GM19324 (cell line): Measurements from ENCODE around the gene PKD2L1.

Experiments
- ATAC-seq: cut with Tn5 transposase; IDR thresholded peaks from one replicate; pipeline ENCODE4 v1.9.1; 2021; ENCODE audit warnings: mild to moderate bottlenecking, moderate library complexity; ENCODE audit not compliant: unreplicated experiment, low FRiP score

PKD2L1 gene

GRCh38 chr10:100356067-100357017 lies 26.3 kb upstream of the PKD2L1 start:
- ATAC-seq: no peak

GRCh38 chr10:100355086-100355485 lies 25.1 kb upstream of the PKD2L1 start:
- ATAC-seq: no peak

GRCh38 chr10:100353770-100354485 lies 23.9 kb upstream of the PKD2L1 start:
- no peak for ATAC-seq

- no peak for ATAC-seq
Observed at GRCh38 chr10:100350914-100351485, 21.0 kb upstream of the PKD2L1 start.

DNA sequence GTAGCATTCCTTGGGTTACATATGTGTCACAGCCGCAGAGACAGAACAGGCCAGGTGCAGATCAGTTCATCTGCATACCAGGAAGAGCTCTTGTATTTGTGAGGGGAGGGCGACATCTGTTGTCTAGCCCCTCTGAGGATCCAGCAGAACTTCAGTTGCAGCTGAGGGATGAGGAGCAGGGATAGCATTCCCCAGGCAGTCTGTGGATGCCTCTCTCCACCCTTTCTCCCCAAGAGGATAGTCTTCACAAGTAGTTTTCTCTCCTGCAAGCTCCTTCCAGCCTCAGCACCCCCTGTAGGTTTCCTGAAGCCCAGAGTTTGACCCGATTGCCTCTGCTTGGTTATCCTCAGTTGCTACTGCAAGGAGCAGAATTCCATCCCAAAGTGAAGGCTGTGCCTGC lies 19.6 kb upstream of the PKD2L1 start:
- ATAC-seq: no peak

- no peak for ATAC-seq
Observed at GRCh38 chr10:100349087-100349486, 19.1 kb upstream of the PKD2L1 start.

GRCh38 chr10:100348389-100348927 lies 18.4 kb upstream of the PKD2L1 start:
- ATAC-seq: no peak

DNA sequence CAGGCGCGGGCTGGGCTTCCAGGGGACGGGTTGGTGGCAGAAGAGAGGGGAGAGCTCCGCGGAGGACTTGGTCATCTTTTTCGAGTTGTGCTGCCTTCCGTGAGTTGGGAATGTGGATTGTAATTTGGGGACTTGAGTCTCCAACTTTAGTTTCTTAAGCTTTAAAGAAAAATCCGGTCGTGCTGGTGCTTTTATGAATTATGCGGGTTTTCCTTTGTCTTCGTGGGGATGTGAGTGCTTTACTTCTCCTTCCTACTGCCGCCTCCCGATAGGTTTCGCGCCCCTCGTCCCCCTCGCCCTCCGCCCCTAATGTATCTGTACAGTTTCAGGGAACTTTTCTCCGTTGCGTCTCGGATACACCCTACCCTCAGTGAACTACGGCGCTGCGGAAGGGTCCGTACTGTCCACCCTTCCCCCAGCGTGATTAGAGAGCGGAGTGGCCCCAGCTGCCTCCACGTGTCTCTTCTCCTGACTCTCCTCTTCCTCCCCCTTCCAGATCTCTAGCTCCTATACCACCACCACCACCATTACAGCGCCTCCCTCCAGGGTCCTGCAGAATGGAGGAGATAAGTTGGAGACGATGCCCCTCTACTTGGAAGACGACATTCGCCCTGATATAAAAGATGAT lies 17.7 kb upstream of the PKD2L1 start:
- ATAC-seq: no peak

DNA sequence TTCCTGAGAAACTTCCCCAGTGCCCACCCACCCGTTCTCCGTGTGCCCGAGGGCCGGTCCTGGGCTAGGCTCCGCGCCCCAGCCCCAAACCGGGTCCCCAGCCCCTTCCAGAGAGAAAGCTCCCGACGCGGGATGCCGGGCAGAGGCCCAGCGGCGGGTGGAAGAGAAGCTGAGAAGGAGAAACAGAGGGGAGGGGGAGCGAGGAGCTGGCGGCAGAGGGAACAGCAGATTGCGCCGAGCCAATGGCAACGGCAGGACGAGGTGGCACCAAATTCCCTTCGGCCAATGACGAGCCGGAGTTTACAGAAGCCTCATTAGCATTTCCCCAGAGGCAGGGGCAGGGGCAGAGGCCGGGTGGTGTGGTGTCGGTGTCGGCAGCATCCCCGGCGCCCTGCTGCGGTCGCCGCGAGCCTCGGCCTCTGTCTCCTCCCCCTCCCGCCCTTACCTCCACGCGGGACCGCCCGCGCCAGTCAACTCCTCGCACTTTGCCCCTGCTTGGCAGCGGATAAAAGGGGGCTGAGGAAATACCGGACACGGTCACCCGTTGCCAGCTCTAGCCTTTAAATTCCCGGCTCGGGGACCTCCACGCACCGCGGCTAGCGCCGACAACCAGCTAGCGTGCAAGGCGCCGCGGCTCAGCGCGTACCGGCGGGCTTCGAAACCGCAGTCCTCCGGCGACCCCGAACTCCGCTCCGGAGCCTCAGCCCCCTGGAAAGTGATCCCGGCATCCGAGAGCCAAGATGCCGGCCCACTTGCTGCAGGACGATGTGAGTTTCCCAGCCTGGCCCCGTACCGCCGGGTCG lies 16.9 kb upstream of the PKD2L1 start, which contains the start of gene SCD:
Gene SCD, plus strand, starts transcription at position 469 of the 803 bp plus-strand sequence. Its CDS starts 272 bp downstream, at position 741.
- peak; percentile 91 for ATAC-seq

GRCh38 chr10:100346351-100346764 lies 16.3 kb upstream of the PKD2L1 start:
- peak; percentile 51 for ATAC-seq

DNA sequence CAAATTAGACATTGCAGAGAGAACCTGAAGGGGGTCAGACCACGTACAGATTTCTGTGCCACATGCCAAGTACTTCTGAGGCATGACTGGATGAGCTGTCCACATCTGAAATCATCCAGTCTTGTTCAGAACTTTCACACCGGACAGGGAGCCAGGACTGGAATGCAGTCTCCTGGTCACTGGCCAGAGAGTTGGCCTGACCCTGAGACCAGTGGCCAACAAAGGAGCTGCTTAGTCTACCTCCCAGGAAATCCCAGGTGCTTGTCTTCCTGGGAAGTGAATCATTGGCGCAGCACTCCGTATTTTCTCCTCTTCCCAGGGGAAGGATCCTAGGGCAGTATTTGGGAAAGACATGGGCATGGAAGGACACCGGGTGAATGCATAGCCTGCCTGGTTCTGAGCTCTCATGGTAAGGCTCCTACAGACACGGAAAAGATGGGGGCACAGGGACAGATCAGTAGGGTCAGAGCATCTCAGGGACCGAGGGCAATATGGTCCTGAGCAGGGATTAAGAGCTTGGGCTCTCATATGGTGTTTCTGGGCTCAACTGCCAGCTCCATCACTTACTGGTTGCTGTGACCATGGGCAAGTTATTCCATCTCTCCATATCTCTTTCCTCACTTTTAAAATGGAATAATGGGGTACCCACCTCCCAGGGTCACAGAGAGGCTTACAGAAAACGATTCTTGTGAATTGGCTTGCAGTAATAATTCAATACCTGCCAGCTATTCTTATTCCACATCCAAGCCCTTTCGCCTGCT lies 15.7 kb upstream of the PKD2L1 start:
- ATAC-seq: no peak

- no peak for ATAC-seq
Observed at GRCh38 chr10:100344241-100344788, 14.3 kb upstream of the PKD2L1 start.

DNA sequence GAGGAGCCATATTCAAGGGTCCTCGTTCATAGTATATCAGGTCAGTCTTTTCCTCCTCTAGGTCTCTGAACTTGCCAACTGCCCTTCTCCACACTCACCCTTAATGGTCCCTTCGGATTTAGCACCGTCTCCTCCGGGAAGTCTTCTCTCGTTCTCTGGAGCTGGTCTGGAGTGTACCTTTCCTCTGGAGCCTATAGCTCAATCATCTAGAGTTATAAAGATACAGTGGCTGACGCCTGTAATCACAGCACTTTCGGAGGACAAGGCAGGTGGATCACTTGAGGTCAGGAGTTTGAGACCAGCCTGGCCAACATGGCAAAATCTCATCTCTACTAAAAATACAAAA lies 12.6 kb upstream of the PKD2L1 start:
- no peak for ATAC-seq

GRCh38 chr10:100341953-100342626 lies 12.1 kb upstream of the PKD2L1 start:
- ATAC-seq: no peak

- ATAC-seq: no peak
Observed at GRCh38 chr10:100340948-100341847, 11.2 kb upstream of the PKD2L1 start.

- ATAC-seq: peak; percentile 46
Observed at GRCh38 chr10:100339236-100339635, 9.2 kb upstream of the PKD2L1 start.

DNA sequence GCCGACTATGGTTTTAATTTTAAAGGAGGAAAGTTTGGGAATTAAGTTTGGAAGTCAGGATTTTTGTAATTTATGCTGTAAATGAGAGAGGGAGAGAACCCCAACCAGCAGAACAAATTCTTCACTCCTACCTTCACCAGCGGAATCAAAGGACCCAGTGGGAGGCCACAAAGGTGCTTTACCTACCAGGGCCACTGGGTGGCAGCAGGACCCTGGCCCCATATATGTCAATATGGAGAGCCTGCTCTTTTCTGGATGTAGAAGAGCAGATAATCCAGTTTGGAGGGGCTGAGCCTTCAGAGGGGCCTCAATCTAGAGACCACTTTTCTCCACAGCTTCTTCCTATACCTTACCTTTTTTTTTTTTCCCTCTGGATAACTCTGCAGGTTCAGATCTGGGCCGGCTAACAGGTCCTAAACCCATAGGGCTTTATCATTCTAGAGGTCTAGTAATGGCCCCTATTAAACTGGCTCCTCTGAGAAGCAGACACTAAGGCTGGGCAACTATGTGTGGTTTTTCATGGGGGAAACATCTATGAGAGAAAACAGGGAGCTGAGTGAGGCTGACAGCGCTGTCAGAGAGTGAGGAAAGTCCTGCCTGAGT lies 8.5 kb upstream of the PKD2L1 start:
- ATAC-seq: no peak
